Activated CD4-positive, alpha-beta T cell treated with anti-CD3 and anti-CD28 coated beads, Interleukin-2, amount 10 ng/mL, durations not matched to agents 7 days and 5 days (primary cell): ENCODE results near the gene NLRP7. TPM values are rescaled to one million over a fixed set of nuclear protein-coding genes. Genes with fewer than 3 reads are reported as not detected.

Source experiments
- CTCF ChIA-PET: fragments of 350-600 bp; sonication (Branson Sonifier 250); formaldehyde crosslinking; loops from one replicate; lab custom pipeline; 2021; ENCODE audit warnings: antibody characterized with exemption; lab: Charles Lee
- POLR2A ChIA-PET: fragments of 350-600 bp; sonication (Branson Sonifier 250); formaldehyde crosslinking; loops from one replicate; lab custom pipeline; 2021; ENCODE audit warnings: antibody characterized with exemption; lab: Charles Lee
- DNase-seq: peaks from one replicate; pipeline ENCODE4 v3.0.0-alpha.2; 2020
- H3K27ac Mint-ChIP-seq: one replicate; pipeline ENCODE4 v1.8.0; 2021; ENCODE audit warnings: mild to moderate bottlenecking, moderate library complexity, mixed read lengths
- H3K27me3 Mint-ChIP-seq: one replicate; pipeline ENCODE4 v1.8.0; 2021; ENCODE audit warnings: mixed read lengths
- H3K36me3 Mint-ChIP-seq: one replicate; pipeline ENCODE4 v1.8.0; 2021; ENCODE audit warnings: low read depth, mixed read lengths
- H3K4me1 Mint-ChIP-seq: one replicate; pipeline ENCODE4 v1.8.0; 2021; ENCODE audit warnings: mixed read lengths
- H3K4me3 Mint-ChIP-seq: one replicate; pipeline ENCODE4 v1.8.0; 2021; ENCODE audit warnings: mild to moderate bottlenecking, moderate library complexity, mixed read lengths
- H3K9me3 Mint-ChIP-seq: one replicate; pipeline ENCODE4 v1.8.0; 2021; ENCODE audit warnings: mixed read lengths
- total RNA-seq, 2 experiments: library from RNA; stranded (reverse); gene quantifications; one replicate each; pipeline ENCODE4 v1.2.3, GENCODE V29; 2021

NLRP7 gene
- total RNA-seq, 2 experiments from 2014 or later, result not detected

- H3K36me3 Mint-ChIP-seq, result no peaks in the 10 kb centered on the region
- H3K27ac Mint-ChIP-seq, result peak overlapping the region; percentile 89
- CTCF ChIA-PET, result interaction anchor here (0.5 kb wide), 1 partner anchor 351 kb away, joined by 3 read pairs; no protein-coding TSS in a partner anchor
- no peak for DNase-seq
- POLR2A ChIA-PET, result no interaction called here
- H3K9me3 Mint-ChIP-seq, result no peaks in the 10 kb centered on the region
- H3K4me1 Mint-ChIP-seq, result peaks cover 14% of the 10 kb centered on the region
- no peak overlapping the region for H3K4me3 Mint-ChIP-seq
- peaks cover 17% of the 10 kb centered on the region for H3K27me3 Mint-ChIP-seq
These were observed 64.1 kb downstream of the NLRP7 start for GRCh38 chr19:54883228-54883627.

- no peaks in the 10 kb centered on the region for H3K36me3 Mint-ChIP-seq
- CTCF ChIA-PET, result interaction anchor here (0.5 to 1.4 kb wide), 3 partner anchors 17 to 350 kb away, joined by 3 read pairs; no protein-coding TSS in a partner anchor
- peak overlapping the region; percentile 89 for H3K27ac Mint-ChIP-seq
- H3K4me1 Mint-ChIP-seq, result peaks cover 14% of the 10 kb centered on the region
- peak; percentile 37 for DNase-seq
- H3K9me3 Mint-ChIP-seq, result no peaks in the 10 kb centered on the region
- H3K4me3 Mint-ChIP-seq, result peak overlapping the region; percentile 53
- peaks cover 19% of the 10 kb centered on the region for H3K27me3 Mint-ChIP-seq
- POLR2A ChIA-PET, result no interaction called here
These were observed 64.6 kb downstream of the NLRP7 start for GRCh38 chr19:54882758-54883157.

- ChIA-PET CTCF (interaction anchor here (0.9 to 1.8 kb wide), 13 partner anchors 7 to 541 kb away, joined by 3 to 8 read pairs (median 3); no protein-coding TSS in a partner anchor), POLR2A (no interaction called here)
These were observed 65.4 kb downstream of the NLRP7 start for GRCh38 chr19:54881884-54882283.

DNA sequence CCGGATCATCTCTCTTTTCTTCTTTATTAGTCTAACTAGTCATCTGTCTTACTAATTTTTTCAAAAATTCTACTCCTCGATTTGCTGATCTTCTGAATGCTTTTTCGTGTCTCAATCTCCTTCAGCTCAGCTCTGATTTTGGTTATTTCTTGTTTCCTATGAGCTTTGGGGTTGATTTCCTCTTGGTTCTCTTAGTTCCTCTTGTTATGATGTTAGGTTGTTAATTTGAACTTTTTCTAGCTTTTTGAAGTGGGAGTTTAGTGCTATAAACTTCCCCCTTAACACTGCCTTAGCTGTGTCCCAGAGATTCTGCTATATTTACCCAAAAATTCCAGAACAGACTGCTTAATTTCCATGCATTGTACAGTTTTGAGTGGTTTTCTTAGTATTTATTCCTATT lies 69.9 kb downstream of the NLRP7 start:
- Mint-ChIP-seq H3K27ac (no peak overlapping the region), H3K36me3 (no peaks in the 10 kb centered on the region), H3K27me3 (peaks cover 35% of the 10 kb centered on the region), H3K4me3 (no peak overlapping the region), H3K9me3 (no peaks in the 10 kb centered on the region), H3K4me1 (peaks cover 10% of the 10 kb centered on the region)
- ChIA-PET POLR2A (no interaction called here), CTCF (no interaction called here)
- no peak for DNase-seq

More at GRCh38 chr19:54881884-54882283, 65.4 kb downstream of the NLRP7 start:
- no peaks in the 10 kb centered on the region for H3K36me3 Mint-ChIP-seq
- no peak for DNase-seq
- no peak overlapping the region for H3K27ac Mint-ChIP-seq
- peaks cover 14% of the 10 kb centered on the region for H3K4me1 Mint-ChIP-seq
- H3K9me3 Mint-ChIP-seq, result no peaks in the 10 kb centered on the region
- no peak overlapping the region for H3K4me3 Mint-ChIP-seq
- peaks cover 26% of the 10 kb centered on the region for H3K27me3 Mint-ChIP-seq

- Mint-ChIP-seq H3K4me1 (peaks cover 6% of the 10 kb centered on the region), H3K36me3 (no peaks in the 10 kb centered on the region)
These were observed 71.8 kb downstream of the NLRP7 start for GRCh38 chr19:54875506-54875905.

GRCh38 chr19:54873990-54874389 lies 73.3 kb downstream of the NLRP7 start, which contains the start of gene FCAR:
FCAR (plus strand) TSS chr19:54874235; CDS start chr19:54874290, 55 bp downstream.
- peaks cover 25% of the 10 kb centered on the region for H3K27me3 Mint-ChIP-seq
- no peak within 1 kb of the TSS for H3K4me3 Mint-ChIP-seq
- ChIA-PET CTCF (no interaction called here), POLR2A (no interaction called here)
- peaks cover 6% of the 10 kb centered on the region for H3K4me1 Mint-ChIP-seq
- H3K36me3 Mint-ChIP-seq, result no peaks in the 10 kb centered on the region
- no peak within 1 kb of the TSS for H3K27ac Mint-ChIP-seq
- DNase-seq, result no peak
- H3K9me3 Mint-ChIP-seq, result no peaks in the 10 kb centered on the region

More at GRCh38 chr19:54875506-54875905, 71.8 kb downstream of the NLRP7 start:
- Mint-ChIP-seq H3K27ac (no peak overlapping the region), H3K27me3 (peaks cover 29% of the 10 kb centered on the region), H3K4me3 (no peak overlapping the region), H3K9me3 (no peaks in the 10 kb centered on the region)
- DNase-seq, result no peak
- ChIA-PET CTCF (interaction anchor here (0.7 kb wide), 1 partner anchor 570 kb away, joined by 4 read pairs; no protein-coding TSS in a partner anchor), POLR2A (no interaction called here)

Other genes starting within 250 kb of the NLRP7 start
- not detected for gene KIR3DL3, start 223.1 kb downstream of the NLRP7 start, total RNA-seq
- gene KIR2DL3, start 209.0 kb downstream of the NLRP7 start, total RNA-seq, result not detected
- not detected for gene KIR2DL1, start 177.7 kb downstream of the NLRP7 start, total RNA-seq
- gene KIR2DL4, start 143.9 kb downstream of the NLRP7 start, total RNA-seq, result under 1 TPM in 1 of 2 experiments, not detected in 1; 0.30 TPM
- not detected for gene KIR3DL1, start 131.1 kb downstream of the NLRP7 start, total RNA-seq
- gene KIR2DS4, start 114.9 kb downstream of the NLRP7 start, total RNA-seq, result under 1 TPM in 1 of 2 experiments, not detected in 1; 0.44 TPM
- 1 to 10 TPM; 2.8 to 3.1 TPM for gene KIR3DL2, start 97.1 kb downstream of the NLRP7 start, total RNA-seq
- not detected for gene FCAR, start 73.3 kb downstream of the NLRP7 start, total RNA-seq
- gene NCR1, start 41.4 kb downstream of the NLRP7 start, total RNA-seq, result not detected
- 10 to 100 TPM; 12.6 to 14.7 TPM for gene NLRP2, start 18.8 kb upstream of the NLRP7 start, total RNA-seq
- under 1 TPM; 0.19 to 0.52 TPM for gene GP6, start 90.7 kb upstream of the NLRP7 start, total RNA-seq
- 10 to 100 TPM; 15.0 to 15.6 TPM for gene RDH13, start 115.6 kb upstream of the NLRP7 start, total RNA-seq
- 1 to 10 TPM; 3.2 to 5.5 TPM for gene EPS8L1, start 128.3 kb upstream of the NLRP7 start, total RNA-seq
- gene PPP1R12C, start 170.1 kb upstream of the NLRP7 start, total RNA-seq, result 100 to 1,000 TPM; 135 to 152 TPM
- under 1 TPM in 1 of 2 experiments, not detected in 1; 0.32 TPM for gene TNNT1, start 201.7 kb upstream of the NLRP7 start, total RNA-seq
- gene TNNI3, start 210.2 kb upstream of the NLRP7 start, total RNA-seq, result not detected
- gene DNAAF3, start 219.1 kb upstream of the NLRP7 start, total RNA-seq, result not detected
- under 1 TPM in 1 of 2 experiments, not detected in 1; 0.17 TPM for gene SYT5, start 232.8 kb upstream of the NLRP7 start, total RNA-seq